Activated T-helper 1 cell treated with Interleukin-2 at 50 U/mL for 16 hours (primary cell): Measurements from ENCODE around the gene SMIM14.
A peak's percentile ranks its signal among the peaks of the same experiment; 100 is the strongest.
"Not testable (repeated sequence)": the region's sequence is repeated elsewhere in the genome, so short reads cannot be mapped to it uniquely, and the experiment has no call there.

ENCODE experiments used
- DNase-seq: peaks from one replicate; pipeline ENCODE4 v3.0.0-alpha.2; 2020; ENCODE audit warnings: low read depth

Gene SMIM14

DNA sequence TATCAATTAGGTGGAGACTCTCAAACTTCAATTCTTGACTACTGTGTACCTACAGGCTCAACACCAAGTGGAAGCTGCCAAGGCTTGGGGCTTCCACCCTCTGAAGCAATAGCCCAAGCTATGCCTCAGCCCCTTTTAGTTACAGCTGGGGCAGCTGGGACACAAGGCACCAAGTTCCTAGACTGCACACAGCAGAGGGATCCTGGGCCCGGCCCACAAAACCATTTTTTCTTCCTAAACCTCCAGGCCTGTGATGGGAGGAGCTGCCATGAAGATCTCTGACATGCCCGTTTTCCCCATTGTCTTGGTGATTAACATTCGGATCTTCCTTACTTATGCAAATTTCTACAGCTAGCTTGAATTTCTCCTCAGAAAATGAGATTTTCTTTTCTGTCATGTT, 108.0 kb downstream of the SMIM14 start:
- DNase-seq: no peak

DNA sequence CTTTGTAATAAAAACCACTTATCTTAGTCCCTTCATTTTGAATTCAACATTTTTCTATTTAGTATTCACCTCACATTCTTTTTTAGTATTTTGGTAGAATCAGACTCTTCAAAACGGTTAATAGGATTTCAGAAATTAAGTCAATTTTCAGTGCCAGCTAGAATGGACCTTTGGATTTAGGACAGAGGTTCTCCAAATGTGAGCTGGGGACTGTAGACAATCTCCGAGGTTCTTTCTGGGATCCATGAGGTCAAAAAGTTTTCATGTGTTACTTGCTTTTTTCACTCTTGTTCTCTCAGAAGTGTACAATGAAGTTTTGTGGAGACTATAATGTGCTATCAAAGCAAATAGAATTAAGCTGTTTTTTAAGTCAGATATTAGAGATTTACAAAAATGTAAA, 109.1 kb downstream of the SMIM14 start:
- DNase-seq: no peak

DNA sequence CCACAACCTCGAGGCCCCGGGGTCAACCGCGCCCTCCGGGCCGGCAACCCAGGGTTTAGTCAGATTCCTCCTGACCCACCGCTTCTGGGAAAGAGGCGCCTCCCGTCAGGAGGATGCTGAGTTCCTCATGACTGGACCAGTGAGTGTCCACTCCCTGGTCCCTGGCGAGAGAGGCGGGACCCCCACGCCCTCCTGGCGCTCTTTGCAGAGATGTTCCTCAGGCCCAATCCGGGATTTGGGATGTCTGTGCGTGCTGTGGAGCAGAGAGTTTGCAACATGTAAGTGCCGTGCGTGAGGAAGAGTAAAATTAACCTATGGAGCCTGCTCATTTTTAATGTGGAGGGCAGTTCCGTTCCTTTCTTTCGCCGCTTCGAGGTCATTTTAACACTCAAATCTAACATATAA, 110.6 kb downstream of the SMIM14 start:
- DNase-seq: no peak

DNA sequence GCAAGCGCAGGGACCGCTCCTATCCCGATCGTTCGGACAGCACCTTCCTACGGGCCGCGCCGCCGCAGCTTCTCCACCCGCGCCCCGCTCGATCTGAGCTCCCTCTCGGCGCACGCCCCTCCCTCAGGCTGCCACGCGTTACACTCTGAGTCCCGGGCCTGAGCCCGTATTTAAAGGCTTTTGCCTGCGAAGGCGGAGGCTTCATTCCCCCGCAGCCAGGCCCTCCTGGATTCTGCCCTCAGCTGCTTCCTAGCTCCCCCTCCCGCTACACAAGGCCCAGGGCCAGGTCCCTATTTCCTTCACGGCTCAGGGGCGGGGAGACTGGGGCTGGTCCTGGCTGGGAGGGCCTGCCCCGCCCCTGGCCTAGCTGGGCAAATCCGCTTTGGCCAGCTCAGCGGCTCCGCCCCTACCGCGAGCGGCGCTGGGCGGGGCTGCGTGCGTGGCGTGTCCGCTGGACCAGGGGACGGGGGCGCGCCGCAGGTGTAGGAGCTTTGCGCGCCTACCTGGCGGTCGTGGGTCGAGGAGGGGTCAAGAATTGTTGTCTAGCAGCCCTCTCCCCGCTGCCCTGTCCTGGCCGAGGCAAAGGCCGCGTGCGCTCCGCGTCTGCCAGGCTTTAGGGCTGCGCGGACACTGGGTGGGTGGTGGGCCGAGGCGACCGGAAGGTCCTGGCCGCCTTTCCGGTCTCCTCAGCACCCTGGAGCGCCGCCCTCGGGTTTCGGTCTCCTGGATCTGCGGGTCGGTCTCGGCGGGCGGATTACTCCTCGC, 111.2 kb downstream of the SMIM14 start, which contains the start of gene UGDH:
Gene UGDH (minus strand): TSS at position 144 of the 765 bp plus-strand sequence. CDS start 5,927 bp downstream, outside the sequence.
- peak; percentile 88 for DNase-seq

DNA sequence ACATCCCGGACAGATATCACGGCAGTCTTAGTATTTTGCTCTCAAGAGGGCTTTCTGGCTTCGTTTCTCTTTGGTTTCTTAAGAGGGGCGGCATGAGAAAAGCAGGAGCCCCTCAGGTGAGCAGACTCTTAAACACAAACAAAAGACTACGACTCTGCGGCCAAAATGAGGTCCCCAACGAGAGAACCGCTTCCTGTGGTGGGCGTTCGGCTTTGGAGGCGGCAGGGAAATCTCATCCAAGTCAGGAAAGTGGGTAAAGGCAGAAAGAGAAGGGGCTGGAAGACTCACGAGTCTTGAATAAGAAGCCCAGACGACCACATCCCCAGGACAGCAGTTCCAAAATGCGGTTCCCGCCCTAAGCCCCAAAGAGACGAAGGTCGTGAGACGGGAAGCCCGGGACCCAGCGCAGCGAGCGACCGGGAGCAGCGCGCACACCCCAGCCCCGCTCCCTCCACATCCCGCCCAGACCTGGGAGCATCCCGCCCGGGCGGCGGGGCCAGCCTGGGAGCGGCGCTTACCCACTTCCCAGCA, 111.8 kb downstream of the SMIM14 start:
- DNase-seq: no peak

DNA sequence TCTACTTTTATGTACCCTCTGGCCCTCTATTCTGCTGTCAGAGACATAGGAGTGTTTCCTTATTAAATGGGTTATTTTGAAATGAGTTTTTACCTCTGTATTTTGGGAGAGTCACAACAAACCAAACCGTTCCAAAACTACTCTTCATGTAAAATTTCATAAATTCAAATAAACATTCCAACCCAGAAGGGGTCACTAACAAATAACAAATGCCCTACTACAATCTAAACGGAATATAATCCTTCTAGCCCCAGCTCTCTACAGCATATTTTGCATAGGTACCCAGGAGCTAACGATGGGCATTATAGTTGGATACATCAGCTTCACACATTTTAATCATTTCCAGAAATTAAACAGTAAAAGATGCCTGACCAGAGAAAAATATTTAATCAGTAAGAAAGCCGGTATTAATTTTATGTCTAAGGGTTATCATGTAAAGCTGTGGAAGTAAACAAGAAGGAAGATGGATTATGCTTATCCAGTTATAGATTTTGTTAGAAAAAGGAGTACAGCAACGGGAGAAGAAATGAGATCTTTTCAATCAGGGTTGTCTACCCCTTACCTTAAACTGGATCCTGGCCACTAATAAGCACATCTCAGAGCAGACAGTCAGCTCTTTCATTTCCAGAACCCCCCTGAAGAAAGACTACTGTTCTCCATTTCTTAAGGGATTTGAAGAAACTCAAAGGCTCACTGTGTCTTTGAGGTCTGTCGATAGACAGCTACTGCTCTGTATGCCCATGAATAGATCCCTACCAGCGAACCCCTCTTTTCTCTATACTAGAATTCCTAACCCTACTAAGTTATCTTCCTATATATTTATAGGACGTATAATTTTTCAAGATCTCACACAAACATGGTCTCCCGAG, 112.6 kb downstream of the SMIM14 start:
- no peak for DNase-seq

DNA sequence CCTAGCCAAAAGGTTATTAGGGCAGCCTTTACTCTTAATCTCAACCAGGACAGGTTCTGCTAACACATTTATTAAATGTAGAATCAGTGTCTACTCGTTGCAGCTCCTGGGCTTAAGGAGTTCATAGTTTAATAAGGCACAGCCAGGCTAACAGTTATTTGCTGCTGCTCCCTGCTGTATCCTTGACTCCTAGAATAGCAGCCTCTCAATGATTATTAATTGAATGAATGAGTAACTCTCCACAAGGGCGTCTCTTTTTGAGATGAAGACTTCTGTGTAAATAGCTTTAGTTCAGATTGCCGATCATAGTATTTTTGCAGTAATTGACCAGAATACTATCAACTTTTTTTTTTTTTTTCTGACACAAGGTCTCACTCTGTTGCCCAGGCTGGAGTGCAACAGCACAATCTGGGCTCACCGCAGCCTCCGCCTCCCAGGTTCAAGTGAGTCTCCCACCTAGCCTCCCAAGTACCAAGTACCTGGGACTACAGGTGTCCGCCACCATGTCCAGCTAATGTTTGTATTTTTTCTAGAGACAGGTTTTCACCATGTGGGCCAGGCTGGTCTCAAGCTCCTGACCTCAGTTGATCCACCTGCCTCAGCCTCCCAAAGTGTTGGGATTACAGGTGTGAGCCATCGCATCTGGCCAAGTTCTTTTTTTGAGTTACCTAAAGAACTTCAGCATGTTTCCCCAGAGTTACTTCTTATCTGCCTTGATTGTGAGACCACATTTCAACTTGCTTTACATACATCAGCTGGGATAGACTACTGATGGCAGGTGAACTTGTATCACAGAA, 114.3 kb downstream of the SMIM14 start:
- no peak for DNase-seq

DNA sequence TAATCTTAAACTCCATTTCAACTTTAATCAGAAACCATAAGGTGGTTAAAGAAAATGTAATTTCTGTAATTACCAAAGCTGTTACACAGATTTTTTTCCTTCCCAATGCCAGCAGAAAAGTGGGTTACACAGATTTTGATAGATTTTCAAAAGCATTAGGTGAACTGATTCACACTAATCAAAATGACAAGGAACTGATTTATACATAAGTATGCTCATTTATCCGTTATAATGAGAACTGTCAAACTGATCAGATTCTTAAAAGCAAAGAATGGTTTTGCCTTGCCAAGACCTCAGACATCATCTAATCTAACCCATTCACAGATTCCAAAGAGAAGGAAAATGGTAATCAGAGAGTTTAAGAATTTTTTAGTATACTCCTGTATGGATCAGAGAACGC, 116.6 kb downstream of the SMIM14 start:
- DNase-seq: no peak

DNA sequence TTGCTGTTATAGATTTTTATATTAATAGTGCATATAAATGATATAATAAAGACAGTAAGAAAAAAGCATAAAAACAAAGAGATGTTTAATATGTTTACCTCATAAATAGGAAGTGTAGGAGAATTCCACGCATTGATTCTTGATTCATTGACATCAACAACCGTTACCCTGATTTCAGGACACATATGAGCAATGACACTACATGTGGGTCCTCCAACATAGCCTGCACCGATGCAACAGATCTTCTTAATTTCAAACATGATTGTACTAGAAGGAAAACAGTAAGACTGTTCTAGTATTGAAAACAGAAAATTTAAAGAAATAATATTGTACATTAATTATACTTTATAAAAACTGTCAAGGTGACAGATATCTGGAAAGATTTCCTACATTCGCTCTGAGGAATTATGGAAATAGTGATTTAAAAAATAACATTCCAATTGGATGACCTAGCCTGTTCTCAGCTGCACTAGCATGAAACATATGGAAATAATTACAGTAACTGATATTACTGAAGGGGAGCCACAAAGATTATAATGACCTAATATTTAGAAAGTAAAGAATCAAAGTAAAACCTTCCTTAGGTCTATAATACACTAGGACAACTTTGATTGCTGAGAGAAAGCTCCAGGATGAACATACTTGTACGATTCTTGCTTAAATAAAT, 117.3 kb downstream of the SMIM14 start:
- DNase-seq: no peak

DNA sequence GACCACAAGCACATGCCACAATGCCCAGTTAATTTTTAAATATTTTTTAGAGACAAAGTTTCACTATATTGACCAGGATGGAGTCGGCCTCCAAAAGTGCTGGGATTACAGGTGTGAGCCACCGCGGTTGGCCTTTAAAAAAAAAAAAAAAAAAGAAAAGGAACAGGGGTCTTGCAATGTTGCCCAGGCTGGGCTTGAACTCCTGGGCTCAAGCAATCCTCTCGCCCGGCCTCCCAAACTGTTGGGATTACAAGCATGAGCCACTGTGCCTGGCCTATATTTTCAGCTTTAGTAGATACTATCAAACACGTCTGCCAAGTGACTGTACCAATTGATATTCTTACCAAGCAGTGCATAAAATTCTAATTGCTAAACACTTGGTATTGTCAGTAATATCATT, 120.2 kb downstream of the SMIM14 start:
- no peak for DNase-seq

DNA sequence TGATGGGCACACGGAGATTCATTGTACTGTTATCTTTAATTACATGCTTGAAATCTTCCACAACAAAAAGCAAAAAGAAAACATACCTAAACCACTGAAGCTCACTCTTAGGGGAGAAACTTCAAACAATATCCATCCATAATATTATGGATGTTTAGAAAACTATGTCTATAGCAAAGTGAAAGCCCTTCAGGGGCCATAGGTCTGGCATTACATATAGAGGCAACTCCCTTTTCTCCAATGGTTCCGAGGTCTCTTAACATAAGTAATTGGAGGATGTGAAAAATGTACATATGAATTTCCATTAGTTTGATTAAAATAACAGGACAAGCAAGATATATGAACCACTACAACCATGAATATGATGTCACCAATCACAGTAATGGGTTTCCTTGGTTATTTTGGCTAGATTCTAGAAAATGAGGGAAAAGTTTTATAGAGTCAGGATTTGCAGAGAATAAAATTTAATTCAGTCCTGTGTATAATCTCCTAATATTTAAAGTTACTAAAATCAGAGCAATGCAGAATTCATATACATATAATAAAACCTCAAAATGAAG, 122.2 kb downstream of the SMIM14 start:
- DNase-seq: no peak

DNA sequence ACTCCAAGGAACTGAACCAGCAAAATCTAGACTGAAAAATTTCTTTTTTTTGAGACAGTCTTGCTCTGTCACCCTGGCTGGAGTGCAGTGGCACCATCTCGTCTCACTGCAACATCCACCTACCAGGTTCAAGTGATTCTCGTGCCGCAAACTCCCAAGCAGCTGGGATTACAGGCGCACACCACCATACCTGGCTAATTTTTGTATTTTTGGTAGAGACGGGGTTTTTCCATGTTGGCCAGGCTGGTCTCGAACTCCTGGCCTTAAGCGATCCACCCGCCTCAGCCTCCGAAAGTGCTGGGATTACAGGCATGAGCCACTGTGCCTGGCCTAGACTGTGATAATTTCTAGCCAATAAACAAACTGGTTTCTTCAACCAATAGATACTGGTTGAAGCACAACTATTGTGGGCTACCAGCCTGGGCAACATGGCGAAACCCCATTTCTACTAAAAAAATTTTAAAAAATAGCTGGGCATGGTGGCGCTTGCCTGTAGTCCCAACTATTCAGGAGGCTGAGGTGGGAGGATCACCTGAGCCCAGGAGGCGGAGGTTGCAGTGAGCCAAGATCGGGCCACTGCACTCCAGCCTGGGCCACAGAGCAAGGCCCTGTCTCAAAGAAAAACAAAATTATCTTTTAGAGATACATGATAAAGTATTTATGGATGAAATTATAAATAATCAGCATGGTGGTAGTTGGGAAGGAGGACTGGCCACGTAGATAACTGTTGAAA, 122.8 kb downstream of the SMIM14 start:
- not testable (repeated sequence) for DNase-seq

DNA sequence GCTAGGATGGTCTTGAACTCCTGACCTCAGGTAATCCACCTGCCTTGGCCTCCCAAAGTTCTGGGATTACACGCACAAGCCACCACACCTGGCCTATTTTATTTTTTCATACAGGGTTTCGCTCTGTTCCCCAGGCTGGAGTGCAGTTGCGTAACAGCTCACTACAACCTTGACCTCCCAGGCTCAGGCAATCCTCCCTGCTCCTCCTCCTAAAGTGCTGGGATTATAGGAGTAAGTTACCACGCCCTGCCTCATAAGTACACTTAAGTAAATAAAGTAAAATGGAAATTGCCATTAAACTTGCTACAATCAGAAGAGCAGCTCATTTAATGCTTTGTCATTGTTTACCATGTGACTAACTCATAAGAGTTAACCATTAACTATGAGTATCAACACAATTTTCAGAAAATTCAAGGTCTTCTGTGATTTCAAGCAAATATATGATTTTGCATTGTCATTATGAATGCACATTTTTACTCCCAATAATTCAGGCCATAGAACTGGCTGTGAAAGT, 123.7 kb downstream of the SMIM14 start:
- no peak for DNase-seq

DNA sequence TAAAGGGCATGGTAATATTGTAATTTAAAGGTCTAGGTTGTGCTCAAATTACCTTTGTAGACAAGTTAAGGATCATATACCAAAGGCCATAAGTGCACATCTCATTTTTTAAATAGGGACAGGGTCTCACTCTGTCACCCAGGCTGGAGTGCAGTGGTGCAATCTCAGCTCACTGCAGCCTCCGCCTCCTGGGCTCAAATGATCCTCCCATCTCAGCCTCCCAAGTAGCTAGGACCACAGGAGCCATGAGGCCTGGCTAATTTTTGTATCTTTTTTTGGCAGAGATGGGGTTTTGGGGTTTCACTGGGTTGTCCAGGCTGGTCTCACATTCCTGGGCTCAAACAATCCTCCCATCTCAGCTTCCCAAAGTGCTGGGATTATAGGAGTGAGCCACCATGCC, 124.4 kb downstream of the SMIM14 start:
- not testable (repeated sequence) for DNase-seq

DNA sequence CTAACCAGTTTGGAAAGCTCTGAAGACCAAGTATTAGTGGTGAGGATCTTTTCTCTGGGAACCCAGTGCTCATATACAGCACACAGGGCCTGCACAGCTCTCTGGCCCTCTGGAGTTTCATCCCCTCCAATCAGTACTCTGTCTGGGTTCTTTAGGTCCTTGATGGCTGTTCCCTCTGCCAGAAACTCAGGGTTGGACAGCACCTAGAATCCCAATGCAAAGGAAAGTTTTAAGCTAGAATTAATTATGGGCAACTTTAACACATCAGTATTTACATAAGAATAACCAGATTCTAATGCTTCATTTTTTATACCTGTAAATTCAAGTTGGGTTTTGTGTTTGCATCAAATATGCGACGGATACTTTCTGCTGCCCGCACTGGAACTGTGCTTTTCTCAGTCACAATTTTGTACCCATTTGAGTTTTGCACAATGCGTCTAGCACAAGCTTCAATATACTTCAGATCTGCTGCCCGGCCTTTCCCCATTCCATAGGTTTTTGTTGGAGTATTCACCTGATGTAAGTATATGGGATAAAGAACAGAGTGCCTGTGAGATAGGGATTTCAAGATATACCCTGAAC, 128.2 kb downstream of the SMIM14 start:
- no peak for DNase-seq

DNA sequence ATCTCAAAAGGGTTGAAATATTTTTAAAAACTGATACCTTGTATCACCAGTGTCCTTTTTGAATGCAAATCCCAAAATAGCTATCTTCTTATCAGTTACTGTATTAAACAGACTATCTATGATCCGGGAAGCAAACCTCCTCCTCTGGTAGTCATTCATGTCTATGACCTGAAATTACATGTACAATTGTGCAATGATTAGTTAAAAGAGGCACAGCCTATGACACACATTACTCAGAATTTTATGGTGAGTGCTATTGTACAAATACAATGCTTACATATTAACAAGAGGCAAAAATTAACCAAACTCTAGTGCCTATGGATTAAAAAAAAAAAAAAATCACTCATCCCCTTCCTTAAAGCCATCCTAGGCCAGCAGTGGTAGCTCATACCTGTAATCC, 133.1 kb downstream of the SMIM14 start:
- DNase-seq: no peak

DNA sequence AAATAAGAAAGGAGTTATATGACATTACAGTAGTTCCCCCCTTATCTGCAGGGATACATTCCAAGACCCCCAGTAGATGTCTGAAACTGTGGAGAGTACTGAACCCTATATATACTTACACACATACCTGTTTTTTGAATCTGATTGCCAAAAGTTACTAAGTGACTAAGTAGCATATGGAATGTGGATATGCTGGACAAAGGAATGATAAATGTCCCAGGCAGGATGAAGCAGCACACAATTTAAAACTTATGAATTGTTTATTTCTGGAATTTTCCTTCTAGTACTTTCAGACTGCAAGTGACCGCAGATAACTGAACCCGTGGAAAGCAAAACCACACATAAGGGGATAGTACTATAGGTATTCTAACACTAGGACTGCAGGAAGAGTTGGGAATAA, 134.1 kb downstream of the SMIM14 start:
- DNase-seq: no peak

DNA sequence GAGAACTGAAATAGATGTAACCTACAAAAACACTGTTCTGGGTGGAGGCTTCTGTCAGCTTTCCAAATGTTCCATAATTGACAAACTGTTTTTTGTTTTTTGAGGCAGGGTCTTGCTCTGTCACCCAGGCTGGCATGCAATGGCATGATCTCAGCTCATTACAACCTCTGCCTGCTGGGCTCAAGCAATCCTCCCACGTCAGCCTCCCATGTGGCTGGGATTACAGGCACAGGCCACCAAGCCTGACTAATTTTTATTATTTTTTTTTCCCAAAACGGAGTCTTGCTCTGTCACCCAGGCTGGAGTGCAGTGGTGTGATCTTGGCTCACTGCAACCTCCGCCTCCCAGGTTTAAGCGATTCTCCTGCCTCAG, 136.0 kb downstream of the SMIM14 start:
- DNase-seq: not testable (repeated sequence)

DNA sequence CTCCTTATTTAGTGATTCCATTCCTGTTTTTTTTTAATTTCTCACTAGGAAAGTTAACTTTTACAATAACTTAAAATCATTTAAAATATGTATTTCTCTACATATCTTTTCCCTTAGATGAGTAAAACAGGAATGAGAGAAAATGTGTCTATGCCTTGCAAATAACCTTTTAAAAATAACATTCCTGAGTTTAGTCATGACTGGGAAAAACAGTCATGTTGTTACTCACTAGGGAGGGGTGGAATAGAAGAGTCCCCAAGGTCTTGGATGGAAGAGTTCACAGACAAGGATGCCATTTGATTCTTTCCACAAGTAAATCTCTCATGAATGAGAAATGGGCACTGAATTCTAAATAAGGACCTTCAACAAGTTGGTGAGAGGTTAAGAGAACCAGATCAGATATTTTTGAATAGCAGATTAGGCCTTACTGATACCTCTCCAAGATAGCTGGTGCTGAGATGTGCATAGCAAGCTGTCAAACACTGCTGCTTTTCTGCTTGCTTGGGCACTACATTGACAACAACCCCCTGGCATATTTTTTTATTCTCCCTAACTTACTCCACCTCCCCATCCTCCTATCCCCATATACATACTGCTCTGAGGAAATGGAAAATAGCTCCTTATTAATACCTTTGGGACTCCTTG, 136.5 kb downstream of the SMIM14 start:
- no peak for DNase-seq

DNA sequence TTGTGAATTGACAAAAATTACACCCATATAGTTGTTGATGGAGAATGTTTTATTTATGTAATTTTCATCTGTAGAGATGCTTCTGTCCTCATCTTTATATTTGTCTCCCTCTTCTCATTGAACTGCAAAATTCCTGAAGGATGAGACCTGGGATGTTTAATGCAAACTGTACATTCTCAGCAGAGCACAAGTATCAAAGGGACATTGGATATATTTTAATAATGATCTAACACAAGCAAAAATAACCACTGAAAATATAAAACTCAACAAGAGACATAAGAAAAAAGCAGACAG, 140.0 kb downstream of the SMIM14 start:
- no peak for DNase-seq
